ENCODE data around the gene STPG3. TPM values are rescaled to one million over a fixed set of nuclear protein-coding genes. Genes with fewer than 3 reads are reported as not detected.

STPG3 gene
- total and polyA plus RNA-seq, 2 of the 8 experiments (the other 6 are each of a cell fraction or from before 2014, with no cell fraction given) = not detected

GRCh38 chr9:137236238-137236935 is 14.7 kb upstream of the STPG3 start (continued):
- TF ChIP-seq CTCF (IDR thresholded peaks at IDR 0.05; ENCODE audit: control extremely low read depth in 1 of 3, insufficient read depth in 1 of 3, low read depth in 1 of 3, low read length in 3 of 3) (peak in 2 of 3 experiments; percentile 95 to 99; a peak in 3 of 4 replicates), SP1 (IDR thresholded peaks at IDR 0.05; ENCODE audit: low read depth, low read length) (peak; percentile 72; the same call in 1 of the 2 replicates), TAF7 (optimal IDR thresholded peaks at IDR 0.05; ENCODE audit: borderline replicate concordance, low read depth, low read length) (peak; percentile 85), TAF1 (IDR thresholded peaks at IDR 0.05; ENCODE audit: low read depth, low read length) (no peak), CHD2 (IDR thresholded peaks at IDR 0.05; ENCODE audit: low read length) (0 out of 2 replicates have a peak, but pooled peaks have one; percentile 15), POU5F1 (IDR thresholded peaks at IDR 0.05; ENCODE audit: low read depth, low read length) (no peak), YY1 (IDR thresholded peaks at IDR 0.05; ENCODE audit: low read depth, low read length) (peak; percentile 90), SIN3A (conservative IDR thresholded peaks at IDR 0.05 in 1 of 2, IDR thresholded peaks at IDR 0.05 in 1 of 2; ENCODE audit: low read depth in 1 of 2, low read length in 2 of 2) (peak in 1 of 2 experiments; percentile 34; a peak in 1 of 4 replicates), BACH1 (IDR thresholded peaks at IDR 0.05; ENCODE audit: low read length) (peak; percentile 73), CTBP2 (IDR thresholded peaks at IDR 0.05; ENCODE audit: borderline replicate concordance, insufficient read depth, insufficient read length, low read length) (no peak), HDAC2 (IDR thresholded peaks at IDR 0.05; ENCODE audit: borderline replicate concordance in 1 of 2, low read depth in 2 of 2, low read length in 2 of 2) (0 out of 4 replicates have a peak, but pooled peaks of 1 of the 2 experiments have one; percentile 56), EGR1 (IDR thresholded peaks at IDR 0.05; ENCODE audit: borderline replicate concordance, low read depth, low read length) (peak; percentile 66), GABPA (IDR thresholded peaks at IDR 0.05; ENCODE audit: borderline replicate concordance, insufficient read depth, low read length) (peak; percentile 73; the same call in 1 of the 2 replicates), SP4 (IDR thresholded peaks at IDR 0.05; ENCODE audit: low read length) (peak; percentile 93), NRF1 (IDR thresholded peaks at IDR 0.05; ENCODE audit: low read depth, low read length) (peak; percentile 41), CREB1 (IDR thresholded peaks at IDR 0.05) (peak; percentile 26; the same call in 1 of the 2 replicates), GTF2F1 (IDR thresholded peaks at IDR 0.05; ENCODE audit: borderline replicate concordance, low read depth, low read length) (no peak)

Measured in H1 (cell line).